HFFc6 (cell line): Measurements from ENCODE around the gene ZBTB17. TPM values are rescaled to one million over a fixed set of nuclear protein-coding genes. Genes with fewer than 3 reads are reported as not detected.

Experiments used
- DNase-seq: peaks from one replicate; pipeline ENCODE4 v3.0.0-alpha.2; 2018
- H3K27ac Mint-ChIP-seq: 2 replicates; pipeline ENCODE4 v1.8.0; 2020; ENCODE audit warnings: mild to moderate bottlenecking, mixed read lengths
- H3K27me3 Mint-ChIP-seq: 2 replicates; pipeline ENCODE4 v1.8.0; 2021; ENCODE audit warnings: mild to moderate bottlenecking, moderate library complexity, mixed read lengths; ENCODE audit not compliant: insufficient read depth
- H3K36me3 Mint-ChIP-seq: 2 replicates; pipeline ENCODE4 v1.8.0; 2021; ENCODE audit warnings: low read depth, mixed read lengths
- H3K4me1 Mint-ChIP-seq: 2 replicates; pipeline ENCODE4 v1.8.0; 2020; ENCODE audit warnings: low read depth, mixed read lengths
- H3K4me3 Mint-ChIP-seq: 2 replicates; pipeline ENCODE4 v1.8.0; 2020; ENCODE audit warnings: mild to moderate bottlenecking, moderate library complexity, mixed read lengths
- H3K9me3 Mint-ChIP-seq: 2 replicates; pipeline ENCODE4 v1.8.0; 2020; ENCODE audit warnings: mild to moderate bottlenecking, mixed read lengths
- CTCF ChIP-seq: fragments of 200-600 bp; sonication (generic); IDR thresholded peaks from 2 replicates; pipeline ENCODE4 v1.5.0; 2021; ENCODE audit warnings: antibody characterized with exemption, mild to moderate bottlenecking
- total RNA-seq, 6 experiments: library from RNA; stranded (reverse); fragmentation: NEBNext Ultra II Directional; extraction: Animal tissue kit (Norgen Biotek cat#: 25700); gene quantifications; 2 replicates in 1 of 6; 3 replicates in 5 of 6; pipeline ENCODE4 v1.2.3, GENCODE V29; 2021

The ZBTB17 gene
- total RNA-seq, 6 experiments from 2014 or later: 22.5 to 25.4 (median 24.1) TPM

- Mint-ChIP-seq H3K36me3 (peaks cover 27% of the 10 kb centered on the region), H3K4me3 (peak overlapping the region; percentile 91)
Observed at GRCh38 chr1:15975358-15975804, 520 bp downstream of the ZBTB17 start.

GRCh38 chr1:15974855-15975254 lies 1.0 kb downstream of the ZBTB17 start:
- Mint-ChIP-seq H3K27me3 (no peaks in the 10 kb centered on the region; the same call in 1 of the 2 replicates), H3K9me3 (no peaks in the 10 kb centered on the region), H3K27ac (peak overlapping the region; percentile 69), H3K4me1 (peaks cover 25% of the 10 kb centered on the region), H3K4me3 (peak overlapping the region; percentile 91), H3K36me3 (peaks cover 31% of the 10 kb centered on the region)
- no peak for TF ChIP-seq CTCF
- no peak for DNase-seq

More at GRCh38 chr1:15975358-15975804, 520 bp downstream of the ZBTB17 start:
- H3K27me3 Mint-ChIP-seq: no peaks in the 10 kb centered on the region; the same call in 1 of the 2 replicates
- peaks cover 25% of the 10 kb centered on the region for H3K4me1 Mint-ChIP-seq
- peak overlapping the region; percentile 69 for H3K27ac Mint-ChIP-seq
- DNase-seq: peak; percentile 50
- TF ChIP-seq CTCF: peak; percentile 73
- no peaks in the 10 kb centered on the region for H3K9me3 Mint-ChIP-seq

- no peak overlapping the region for H3K4me3 Mint-ChIP-seq
- no peak overlapping the region for H3K27ac Mint-ChIP-seq
- no peak for DNase-seq
- H3K36me3 Mint-ChIP-seq: peaks cover 36% of the 10 kb centered on the region
- H3K4me1 Mint-ChIP-seq: peaks cover 25% of the 10 kb centered on the region
- no peaks in the 10 kb centered on the region; the same call in 1 of the 2 replicates for H3K27me3 Mint-ChIP-seq
- no peak for TF ChIP-seq CTCF
- H3K9me3 Mint-ChIP-seq: no peaks in the 10 kb centered on the region
Observed at GRCh38 chr1:15973772-15974171, 2.1 kb downstream of the ZBTB17 start.

GRCh38 chr1:15972409-15972808 lies 3.5 kb downstream of the ZBTB17 start:
- Mint-ChIP-seq H3K27ac (no peak overlapping the region), H3K9me3 (no peaks in the 10 kb centered on the region), H3K27me3 (no peaks in the 10 kb centered on the region; the same call in none of the 2 replicates), H3K4me3 (no peak overlapping the region), H3K36me3 (peaks cover 43% of the 10 kb centered on the region), H3K4me1 (peaks cover 36% of the 10 kb centered on the region)
- no peak for DNase-seq
- no peak for TF ChIP-seq CTCF

DNA sequence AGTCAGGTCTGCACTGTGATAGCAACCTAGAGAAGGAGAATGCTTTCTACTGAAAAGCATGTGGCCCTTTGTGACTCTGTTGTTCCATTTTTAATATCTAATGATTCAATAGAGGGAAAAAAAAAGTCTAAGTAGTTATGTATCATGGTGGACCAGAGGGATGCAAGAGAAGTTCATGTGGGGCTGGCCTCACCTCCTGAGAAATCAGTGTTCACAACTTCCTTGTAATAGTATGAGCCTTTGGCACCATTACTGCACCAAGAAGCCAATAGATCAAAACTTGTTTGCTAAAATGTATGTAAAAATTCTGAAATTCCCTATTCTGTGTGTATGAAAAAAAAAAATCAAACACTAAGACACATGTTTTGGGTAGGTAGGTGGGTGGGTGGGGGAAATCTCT lies 5.0 kb downstream of the ZBTB17 start:
- no peaks in the 10 kb centered on the region; the same call in none of the 2 replicates for H3K27me3 Mint-ChIP-seq
- no peak for TF ChIP-seq CTCF
- H3K36me3 Mint-ChIP-seq: peaks cover 45% of the 10 kb centered on the region
- no peak overlapping the region for H3K4me3 Mint-ChIP-seq
- H3K4me1 Mint-ChIP-seq: peaks cover 41% of the 10 kb centered on the region
- no peak overlapping the region for H3K27ac Mint-ChIP-seq
- DNase-seq: no peak
- no peaks in the 10 kb centered on the region for H3K9me3 Mint-ChIP-seq
